Nephron (organoid): Measurements from ENCODE around the gene HECTD3.
"Not testable (repeated sequence)": the region's sequence is repeated elsewhere in the genome, so short reads cannot be mapped to it uniquely, and the experiment has no call there.

ENCODE experiments used
- H3K27ac Mint-ChIP-seq, 3 experiments: 2 replicates each; pipeline ENCODE4 v1.8.0; 2020; ENCODE audit warnings: mixed read lengths in 3 of 3, mild to moderate bottlenecking in 2 of 3, moderate library complexity in 1 of 3
- H3K27me3 Mint-ChIP-seq: 2 replicates; pipeline ENCODE4 v1.8.0; 2021; ENCODE audit warnings: low read depth, mild to moderate bottlenecking, moderate library complexity, mixed read lengths
- H3K36me3 Mint-ChIP-seq: 2 replicates; pipeline ENCODE4 v1.8.0; 2020; ENCODE audit warnings: low read depth, mixed read lengths
- H3K4me1 Mint-ChIP-seq: 2 replicates; pipeline ENCODE4 v1.8.0; 2020; ENCODE audit warnings: mixed read lengths
- H3K4me3 Mint-ChIP-seq, 3 experiments: 2 replicates each; pipeline ENCODE4 v1.8.0; 2020; ENCODE audit warnings: mild to moderate bottlenecking in 3 of 3, mixed read lengths in 3 of 3, moderate library complexity in 2 of 3
- H3K9me3 Mint-ChIP-seq: 2 replicates; pipeline ENCODE4 v1.8.0; 2020; ENCODE audit warnings: mixed read lengths
- CTCF ChIP-seq, 3 experiments: fragments of 200-600 bp; sonication (generic); IDR thresholded peaks; one replicate each; pipeline ENCODE4 v1.5.0; 2021; ENCODE audit warnings: antibody characterized with exemption in 3 of 3; ENCODE audit not compliant: unreplicated experiment in 3 of 3

HECTD3 gene

GRCh38 chr1:44964396-44964795, 46.7 kb downstream of the HECTD3 start:
- no peaks in the 10 kb centered on the region for H3K27me3 Mint-ChIP-seq
- no peak overlapping the region for H3K4me3 Mint-ChIP-seq
- no peaks in the 10 kb centered on the region for H3K9me3 Mint-ChIP-seq
- H3K36me3 Mint-ChIP-seq, result peaks cover 14% of the 10 kb centered on the region
- no peak overlapping the region for H3K27ac Mint-ChIP-seq
- H3K4me1 Mint-ChIP-seq, result no peaks in the 10 kb centered on the region
- TF ChIP-seq CTCF (IDR thresholded peaks at IDR 0.05; ENCODE audit: unreplicated experiment in 3 of 3), result no peak

- H3K27ac Mint-ChIP-seq, result no peak overlapping the region
- no peaks in the 10 kb centered on the region for H3K9me3 Mint-ChIP-seq
- peaks cover 13% of the 10 kb centered on the region for H3K36me3 Mint-ChIP-seq
- no peak for TF ChIP-seq CTCF (IDR thresholded peaks at IDR 0.05; ENCODE audit: unreplicated experiment in 3 of 3)
- H3K27me3 Mint-ChIP-seq, result no peaks in the 10 kb centered on the region
- no peaks in the 10 kb centered on the region for H3K4me1 Mint-ChIP-seq
- no peak overlapping the region for H3K4me3 Mint-ChIP-seq
Observed at GRCh38 chr1:44962729-44963128, 48.4 kb downstream of the HECTD3 start.

- not testable (repeated sequence) for H3K27ac Mint-ChIP-seq, H3K9me3 Mint-ChIP-seq, H3K27me3 Mint-ChIP-seq, H3K4me1 Mint-ChIP-seq, H3K4me3 Mint-ChIP-seq
- H3K36me3 Mint-ChIP-seq, result peaks cover 13% of the 10 kb centered on the region
Observed at GRCh38 chr1:44962022-44962421, 49.1 kb downstream of the HECTD3 start.

GRCh38 chr1:44957566-44957965, 53.6 kb downstream of the HECTD3 start:
- H3K27ac Mint-ChIP-seq, H3K4me3 Mint-ChIP-seq, H3K9me3 Mint-ChIP-seq, H3K27me3 Mint-ChIP-seq, H3K4me1 Mint-ChIP-seq: not testable (repeated sequence)
- peaks cover 45% of the 10 kb centered on the region for H3K36me3 Mint-ChIP-seq

GRCh38 chr1:44956077-44956476, 55.0 kb downstream of the HECTD3 start:
- H3K4me1 Mint-ChIP-seq, H3K4me3 Mint-ChIP-seq, H3K9me3 Mint-ChIP-seq, H3K27me3 Mint-ChIP-seq, H3K27ac Mint-ChIP-seq: not testable (repeated sequence)
- peaks cover 43% of the 10 kb centered on the region for H3K36me3 Mint-ChIP-seq
